Stomach (tissue), 4 donors: ENCODE measurements around the gene CCR5.

Experiments used
- POLR2A ChIP-seq, 4 donors: fragments of 450-650 bp; IDR thresholded peaks; one replicate each; pipeline ENCODE4 v1.6.1; 2016; ENCODE audit warnings: antibody characterized with exemption in 4 of 4, control low read depth in 2 of 4, mild to moderate bottlenecking in 1 of 4, moderate library complexity in 1 of 4
- TF ChIP-seq, protein P1 (sequence below), 7 experiments: fragments of 450-650 bp in 4 of 7; fragments of 200-600 bp in 3 of 7; sonication (generic) in 3 of 7; IDR thresholded peaks; one replicate each; pipeline ENCODE4 v1.5.1; 2016 to 2019; ENCODE audit warnings: antibody characterized with exemption in 7 of 7, control low read depth in 2 of 7, mild to moderate bottlenecking in 1 of 7

GRCh38 chr3:46361408-46362283, 9.1 kb upstream of the CCR5 start:
- TF ChIP-seq, protein P1, sequence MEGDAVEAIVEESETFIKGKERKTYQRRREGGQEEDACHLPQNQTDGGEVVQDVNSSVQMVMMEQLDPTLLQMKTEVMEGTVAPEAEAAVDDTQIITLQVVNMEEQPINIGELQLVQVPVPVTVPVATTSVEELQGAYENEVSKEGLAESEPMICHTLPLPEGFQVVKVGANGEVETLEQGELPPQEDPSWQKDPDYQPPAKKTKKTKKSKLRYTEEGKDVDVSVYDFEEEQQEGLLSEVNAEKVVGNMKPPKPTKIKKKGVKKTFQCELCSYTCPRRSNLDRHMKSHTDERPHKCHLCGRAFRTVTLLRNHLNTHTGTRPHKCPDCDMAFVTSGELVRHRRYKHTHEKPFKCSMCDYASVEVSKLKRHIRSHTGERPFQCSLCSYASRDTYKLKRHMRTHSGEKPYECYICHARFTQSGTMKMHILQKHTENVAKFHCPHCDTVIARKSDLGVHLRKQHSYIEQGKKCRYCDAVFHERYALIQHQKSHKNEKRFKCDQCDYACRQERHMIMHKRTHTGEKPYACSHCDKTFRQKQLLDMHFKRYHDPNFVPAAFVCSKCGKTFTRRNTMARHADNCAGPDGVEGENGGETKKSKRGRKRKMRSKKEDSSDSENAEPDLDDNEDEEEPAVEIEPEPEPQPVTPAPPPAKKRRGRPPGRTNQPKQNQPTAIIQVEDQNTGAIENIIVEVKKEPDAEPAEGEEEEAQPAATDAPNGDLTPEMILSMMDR (IDR thresholded peaks at IDR 0.05) = no peak
- TF ChIP-seq POLR2A (IDR thresholded peaks at IDR 0.05) = no peak
